HG03045 (cell line): ENCODE measurements around the gene ALAS1.
"Not testable (repeated sequence)": the region's sequence is repeated elsewhere in the genome, so short reads cannot be mapped to it uniquely, and the experiment has no call there.

Experiments
- ATAC-seq: cut with Tn5 transposase; IDR thresholded peaks from one replicate; pipeline ENCODE4 v1.9.1; 2021; ENCODE audit warnings: mild to moderate bottlenecking, moderate library complexity; ENCODE audit not compliant: unreplicated experiment

Gene ALAS1

GRCh38 chr3:52176180-52176752, 21.7 kb upstream of the ALAS1 start:
- ATAC-seq: no peak

- no peak for ATAC-seq
Observed at GRCh38 chr3:52176951-52177700, 20.8 kb upstream of the ALAS1 start.

GRCh38 chr3:52177701-52178042, 20.3 kb upstream of the ALAS1 start:
- ATAC-seq: no peak

- ATAC-seq: not testable (repeated sequence)
Observed at GRCh38 chr3:52178126-52178525, 19.8 kb upstream of the ALAS1 start.

DNA sequence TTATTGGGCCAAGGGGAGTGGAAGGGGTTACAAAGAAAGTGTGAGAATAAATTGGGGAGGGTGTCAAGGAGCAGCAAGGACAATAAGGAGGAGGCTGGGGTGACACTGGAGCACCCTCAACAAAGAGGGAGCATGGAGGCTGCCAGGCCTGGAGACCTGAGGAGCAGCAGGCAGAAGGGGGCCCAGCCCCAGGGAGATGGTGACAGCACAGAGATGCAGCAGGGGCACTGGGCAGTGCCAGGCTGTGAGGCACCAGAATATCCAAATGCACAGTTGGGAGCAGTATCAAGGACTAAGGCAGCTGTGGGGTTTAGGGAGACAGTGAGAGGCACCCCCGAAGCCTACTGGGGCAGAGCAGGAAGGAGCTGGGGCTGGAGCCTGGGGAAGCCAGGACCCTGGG, 19.4 kb upstream of the ALAS1 start:
- no peak for ATAC-seq

- ATAC-seq: no peak
Observed at GRCh38 chr3:52181543-52181942, 16.4 kb upstream of the ALAS1 start.

- no peak for ATAC-seq
Observed at GRCh38 chr3:52182196-52182595, 15.8 kb upstream of the ALAS1 start.

- no peak for ATAC-seq
Observed at GRCh38 chr3:52182691-52183090, 15.3 kb upstream of the ALAS1 start.

- no peak for ATAC-seq
Observed at GRCh38 chr3:52183786-52184445, 14.0 kb upstream of the ALAS1 start.

- ATAC-seq: no peak
Observed at GRCh38 chr3:52184690-52185089, 13.3 kb upstream of the ALAS1 start.

DNA sequence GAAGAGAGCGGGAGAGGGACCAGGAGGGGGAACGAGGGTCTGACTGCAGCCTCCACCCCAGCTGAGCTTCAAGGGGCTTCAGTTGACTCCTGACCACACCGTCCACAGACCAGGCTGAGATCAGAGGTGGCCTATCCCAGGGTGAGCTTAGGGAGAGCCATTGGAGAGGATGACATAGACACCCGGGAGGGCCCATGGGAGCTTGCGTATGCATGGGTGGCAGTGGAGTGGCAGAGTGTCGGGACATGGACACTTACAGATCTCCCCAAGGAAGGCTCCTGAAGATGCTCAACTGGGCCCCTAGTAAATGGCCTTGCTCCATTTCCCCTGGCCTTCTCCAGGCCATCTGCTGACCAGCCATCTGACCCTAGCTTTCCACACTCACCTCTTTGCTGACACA, 12.6 kb upstream of the ALAS1 start:
- ATAC-seq: no peak

DNA sequence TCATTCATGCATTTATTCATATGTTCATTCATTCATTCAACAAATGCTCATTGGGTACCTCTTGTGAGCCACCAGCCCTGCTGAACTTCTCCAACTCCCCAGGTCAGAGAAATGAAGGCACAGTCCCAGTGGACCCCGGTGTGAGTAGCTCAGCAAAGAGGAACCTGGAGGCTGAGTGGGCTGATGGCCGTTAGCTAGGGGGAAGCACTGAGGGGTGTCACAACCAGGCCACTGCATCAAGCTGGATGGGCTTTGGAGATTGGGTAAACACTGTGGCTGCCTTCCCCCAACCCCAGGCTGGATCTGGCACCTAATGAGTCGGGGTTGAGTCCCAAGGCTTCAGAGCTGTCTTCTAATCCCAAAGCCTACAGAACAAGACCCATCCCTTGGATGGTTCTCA, 12.1 kb upstream of the ALAS1 start:
- ATAC-seq: no peak

DNA sequence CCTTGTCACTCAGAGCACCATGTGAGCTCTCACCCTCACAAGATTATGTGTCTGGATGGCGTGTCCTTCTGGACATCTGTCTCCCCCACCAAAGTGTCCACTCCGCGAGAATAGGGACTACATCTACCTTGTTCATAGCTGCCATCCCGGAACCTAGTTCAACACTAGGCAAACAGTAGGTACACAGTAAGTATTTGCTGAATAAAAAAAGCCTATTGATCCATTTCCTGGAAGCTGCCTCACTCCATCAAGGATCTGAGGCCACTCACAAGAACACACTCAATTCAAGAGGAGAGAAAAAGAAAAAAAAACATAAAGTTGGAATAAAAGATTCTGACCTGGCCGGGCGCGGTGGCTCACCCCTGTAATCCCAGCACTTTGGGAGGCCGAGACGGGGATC, 11.2 kb upstream of the ALAS1 start:
- ATAC-seq: no peak

DNA sequence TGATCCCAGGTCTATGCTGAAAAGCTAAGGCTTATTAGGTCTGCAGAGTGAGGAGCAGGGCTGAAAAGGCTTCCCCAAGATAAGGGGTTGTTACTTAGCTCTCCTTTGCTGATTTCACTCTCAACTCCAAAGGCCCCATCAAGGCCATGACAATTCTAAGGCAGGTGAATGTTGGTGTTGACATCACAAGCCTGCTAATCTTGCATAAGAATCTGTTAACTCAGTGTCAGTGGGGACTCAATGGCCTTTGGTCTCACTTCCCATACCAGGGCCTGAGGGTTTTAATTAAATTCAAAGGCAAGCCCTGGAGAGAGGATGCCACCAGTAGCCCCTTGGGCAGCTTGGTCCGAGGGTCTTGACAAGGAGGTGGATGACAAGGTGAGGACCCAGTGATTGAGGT, 9.4 kb upstream of the ALAS1 start:
- no peak for ATAC-seq

- ATAC-seq: no peak
Observed at GRCh38 chr3:52190294-52191074, 7.5 kb upstream of the ALAS1 start.

DNA sequence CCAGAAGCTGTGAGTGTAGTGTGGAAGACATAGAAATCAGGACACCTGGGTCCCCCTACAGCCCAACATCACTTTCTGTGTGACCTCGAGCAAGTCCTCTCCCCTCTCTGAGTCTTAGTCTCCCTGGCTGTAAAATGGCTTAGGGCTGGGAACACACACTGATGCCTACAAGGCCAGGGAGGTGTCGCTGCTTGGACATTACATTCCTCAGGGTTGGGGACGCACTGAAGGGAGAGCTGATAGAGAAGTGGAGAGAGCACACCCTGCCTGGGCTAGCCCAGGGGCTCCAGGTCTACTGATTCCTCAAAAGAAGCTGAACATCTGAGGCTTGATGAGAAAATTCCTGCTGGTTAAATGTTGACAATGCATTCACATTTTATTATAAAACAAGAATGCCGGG, 6.3 kb upstream of the ALAS1 start:
- ATAC-seq: no peak

DNA sequence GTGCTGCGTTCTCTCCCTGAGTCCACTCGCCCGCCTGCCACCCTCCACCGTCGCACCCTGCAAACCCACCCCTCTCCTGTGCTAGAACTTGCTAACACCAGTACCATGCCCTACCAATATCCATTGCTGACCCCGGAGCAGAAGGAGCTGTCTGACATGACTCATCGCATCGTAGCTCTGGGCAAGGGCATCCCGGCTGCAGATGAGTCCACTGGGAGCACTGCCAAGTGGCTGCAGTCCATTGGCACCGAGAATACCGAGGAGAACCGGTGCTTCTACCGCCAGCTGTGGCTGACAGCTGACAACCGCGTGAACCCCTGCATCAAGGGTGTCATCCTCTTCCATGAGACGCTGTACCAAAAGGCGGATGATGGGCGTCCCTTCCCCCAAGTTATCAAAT, 4.9 kb upstream of the ALAS1 start:
- no peak for ATAC-seq

DNA sequence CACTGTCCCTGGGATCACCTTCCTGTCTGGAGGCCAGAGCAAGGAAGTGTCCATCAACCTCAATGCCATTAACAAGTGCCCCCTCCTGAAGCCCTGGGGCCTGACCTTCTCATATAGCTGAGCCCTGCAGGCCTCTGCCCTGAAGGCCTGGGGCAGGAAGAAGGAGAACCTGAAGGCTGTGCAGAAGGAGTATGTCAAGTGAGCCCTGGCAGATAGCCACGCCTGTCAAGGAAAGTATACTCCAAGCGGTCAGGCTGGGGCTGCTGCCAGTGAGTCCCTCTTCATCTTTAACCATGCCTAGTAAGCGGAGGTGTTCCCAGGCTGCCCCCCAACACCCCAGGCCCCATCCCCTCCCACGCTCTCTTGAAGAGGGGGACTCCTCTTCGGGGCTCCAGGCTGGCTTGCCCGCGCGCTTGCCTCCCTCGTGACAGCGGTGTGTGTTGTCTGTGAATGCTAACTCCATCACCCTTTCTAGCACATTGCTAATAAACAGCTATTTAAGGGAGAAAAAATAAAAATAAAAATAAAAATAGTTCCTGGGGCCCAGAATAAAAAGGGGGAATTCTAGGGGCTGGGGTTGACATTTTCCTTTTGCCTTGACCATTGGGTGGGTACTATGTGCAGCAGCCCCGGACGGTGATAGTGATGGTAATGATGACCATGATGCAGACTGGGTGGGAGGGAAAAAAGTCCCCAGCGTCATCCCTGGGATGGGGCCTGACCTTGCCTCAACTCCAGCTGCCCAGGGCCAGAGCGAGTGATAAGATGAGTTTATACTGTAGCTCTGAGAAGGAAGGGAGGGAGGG, 3.3 kb upstream of the ALAS1 start:
- ATAC-seq: no peak

- ATAC-seq: no peak
Observed at GRCh38 chr3:52195291-52195597, 2.7 kb upstream of the ALAS1 start.

GRCh38 chr3:52195823-52196331, 2.1 kb upstream of the ALAS1 start:
- no peak for ATAC-seq

DNA sequence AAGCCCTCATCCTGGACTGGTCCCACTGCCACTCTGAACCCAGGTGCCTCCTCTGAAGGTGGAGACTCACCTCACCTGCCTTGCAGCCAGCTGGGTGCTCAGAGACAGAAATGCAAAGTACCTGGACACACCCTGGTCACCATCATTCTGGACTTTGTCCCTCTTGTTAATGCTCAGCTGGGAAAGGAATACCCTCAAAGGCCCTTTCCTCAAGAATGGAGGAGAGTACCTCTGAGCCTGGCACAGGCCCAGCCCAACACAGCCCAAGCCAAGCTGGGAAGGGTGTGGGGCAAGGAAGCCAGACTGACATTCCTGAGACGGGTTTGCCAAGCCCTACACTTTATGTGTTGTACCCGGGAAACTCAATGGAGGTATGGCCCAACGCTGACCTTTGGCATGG, 983 bp upstream of the ALAS1 start:
- ATAC-seq: no peak
